Measurements from ENCODE around the gene TMEM209.

- no peak for TF ChIP-seq CTCF (IDR thresholded peaks at IDR 0.05; ENCODE audit: insufficient read depth, low read depth, low read length)
- TF ChIP-seq EZH2 (IDR thresholded peaks at IDR 0.05; ENCODE audit: insufficient read depth, low read length): no peak
These were observed 30.8 kb downstream of the TMEM209 start for GRCh38 chr7:130174237-130174959.

Data from astrocyte (in vitro differentiated cells and primary cell).